HL-60/S4 (cell line): ENCODE measurements around the gene UMODL1.
"Not testable (repeated sequence)": the region's sequence is repeated elsewhere in the genome, so short reads cannot be mapped to it uniquely, and the experiment has no call there.

Experiments
- in situ Hi-C: fragments of 300-500 bp; cut with MboI; formaldehyde crosslinking; loops from 2 replicates; pipeline ENCODE4 v1.14.3; 2022; ENCODE audit warnings: low sequenced_read_pairs

Gene UMODL1

GRCh38 chr21:42075686-42076471, 4.8 kb downstream of the UMODL1 start:
- in situ Hi-C loops = no loop called here

GRCh38 chr21:42077685-42078238, 6.6 kb downstream of the UMODL1 start:
- in situ Hi-C loops = not testable (repeated sequence)

- in situ Hi-C loops = not testable (repeated sequence)
Measured at GRCh38 chr21:42078247-42079007, 7.3 kb downstream of the UMODL1 start.

- in situ Hi-C loops = no loop called here
Measured at GRCh38 chr21:42079008-42079938, 8.2 kb downstream of the UMODL1 start.

DNA sequence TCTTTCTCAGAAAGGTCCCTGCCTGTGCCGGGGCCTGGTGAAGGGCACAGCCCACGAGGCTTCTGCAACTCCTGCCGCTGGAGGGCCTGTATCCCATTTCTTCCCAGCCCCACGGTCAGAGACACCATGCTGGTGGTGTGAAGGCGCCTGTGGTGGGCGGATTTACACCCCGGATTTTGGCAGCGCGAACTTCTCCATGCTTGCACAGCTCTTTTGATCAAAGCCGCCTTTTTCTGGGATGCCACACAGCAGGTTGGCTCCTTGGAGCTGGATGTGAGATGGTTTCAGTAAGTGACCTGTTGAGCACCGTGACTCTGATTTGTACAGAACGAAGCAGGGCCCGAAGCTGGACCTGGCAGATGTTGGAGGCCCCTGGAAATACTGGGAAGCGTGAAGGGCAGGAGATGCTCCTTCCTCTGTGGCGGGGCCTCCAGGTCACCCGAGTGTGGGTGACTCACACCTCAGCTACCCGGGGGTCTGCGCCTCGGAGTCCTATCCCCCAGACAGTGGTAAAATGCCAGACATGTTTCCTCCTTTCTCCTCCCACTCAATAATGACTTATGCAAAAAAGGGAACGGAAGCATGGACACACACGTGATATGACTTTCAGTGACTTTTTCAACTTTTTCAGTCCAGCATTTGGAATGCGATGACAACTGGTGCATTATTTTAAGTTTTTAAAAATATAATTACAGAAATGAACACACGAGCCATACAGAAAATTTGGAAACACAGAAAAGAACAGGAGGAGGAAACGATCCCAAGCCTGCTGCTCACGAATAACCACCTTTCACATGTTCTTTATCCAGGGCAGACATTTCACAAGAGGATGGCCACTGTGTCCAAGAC, 9.0 kb downstream of the UMODL1 start:
- in situ Hi-C loops = loop anchor here (10.0 kb wide), 1 partner anchor 255 kb away; no protein-coding TSS in a partner anchor

GRCh38 chr21:42080788-42081083, 9.6 kb downstream of the UMODL1 start:
- in situ Hi-C loops = loop anchor here (10.0 kb wide), 1 partner anchor 256 kb away; no protein-coding TSS in a partner anchor

DNA sequence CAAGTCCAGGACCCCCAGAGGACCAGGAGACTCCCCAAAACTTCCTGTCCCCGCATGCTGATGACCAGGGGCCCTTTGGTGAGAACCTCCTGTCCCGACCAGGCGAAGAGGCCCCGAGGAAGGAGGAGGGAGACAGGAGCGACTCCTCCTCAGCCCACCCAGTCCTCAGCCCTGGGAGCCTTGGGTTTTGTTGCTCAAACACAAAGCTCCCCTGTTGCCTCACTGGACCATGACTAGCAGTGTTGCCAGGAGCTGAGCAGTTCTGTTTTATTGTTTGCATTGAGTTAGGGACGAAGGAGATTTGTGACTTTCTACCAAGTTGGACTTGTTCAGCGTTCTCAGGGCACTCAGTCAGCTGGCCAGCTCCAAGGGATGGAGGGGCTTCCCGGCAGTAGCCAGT, 10.0 kb downstream of the UMODL1 start:
- in situ Hi-C loops = loop anchor here (10.0 kb wide), 1 partner anchor 256 kb away; no protein-coding TSS in a partner anchor

DNA sequence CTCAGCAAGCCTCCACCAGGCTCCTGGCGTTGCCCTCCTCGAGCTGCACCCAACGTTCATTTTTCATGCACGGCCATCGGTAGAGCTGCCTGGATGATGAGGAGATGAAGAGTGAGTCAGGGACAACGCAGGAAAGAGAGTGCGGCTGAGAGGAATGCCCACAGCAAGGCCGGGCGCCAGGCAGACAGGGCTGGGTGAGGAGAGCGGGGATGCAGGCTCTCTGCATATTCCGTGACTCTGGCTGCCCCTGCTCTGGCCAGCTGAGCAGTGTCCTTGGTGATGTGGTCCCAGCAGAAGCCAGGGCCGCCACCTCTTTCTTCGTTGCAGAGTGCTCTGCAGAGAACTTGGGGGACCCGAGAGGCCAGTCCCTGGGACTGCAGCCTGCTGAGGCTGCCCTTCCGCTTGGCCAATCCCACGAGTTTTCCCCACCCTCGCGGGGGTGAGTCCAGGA, 10.8 kb downstream of the UMODL1 start:
- in situ Hi-C loops = loop anchor here (10.0 kb wide), 1 partner anchor 257 kb away; no protein-coding TSS in a partner anchor

DNA sequence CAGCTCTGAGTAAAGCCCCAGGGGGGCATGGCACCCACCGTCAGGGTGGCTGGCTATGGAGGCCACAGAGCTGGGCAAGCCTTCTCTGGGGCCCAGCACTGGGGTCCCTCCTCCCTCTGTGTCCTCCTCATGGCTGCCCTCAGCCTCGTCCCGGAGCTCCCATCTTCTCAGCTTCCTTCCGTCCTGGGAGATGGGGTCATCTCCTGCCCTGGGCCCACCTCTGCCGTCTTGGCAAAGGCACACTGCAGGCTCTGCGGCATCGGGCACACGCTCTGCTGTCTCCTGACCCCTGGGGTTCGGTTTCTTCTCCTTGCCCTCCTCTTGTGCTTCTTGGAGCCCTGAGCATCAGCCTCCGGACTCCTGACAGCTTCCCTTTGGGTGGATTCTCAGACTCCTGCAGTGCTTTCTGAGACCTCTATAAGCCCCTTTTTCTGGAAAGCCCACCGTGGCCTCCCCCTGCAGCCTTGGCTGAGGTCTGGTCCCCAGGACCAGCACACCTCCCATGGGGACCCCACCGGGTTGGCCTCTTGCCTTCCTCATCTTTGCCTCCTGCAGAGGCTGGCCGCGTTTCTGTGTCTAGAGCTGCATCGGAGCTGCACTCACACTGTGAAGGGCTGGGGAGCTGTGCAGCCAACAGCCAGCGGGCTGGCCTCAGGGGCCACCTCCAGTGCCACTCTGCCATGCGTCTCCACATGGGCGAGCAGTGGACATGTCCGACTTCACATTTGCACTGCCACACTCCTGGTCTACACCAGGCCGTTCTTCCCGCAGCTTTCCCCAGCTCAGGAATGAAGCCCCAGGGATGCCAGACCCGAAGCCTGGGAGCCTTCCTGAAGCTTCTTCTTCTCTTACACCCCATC, 11.6 kb downstream of the UMODL1 start:
- in situ Hi-C loops = loop anchor here (10.0 kb wide), 1 partner anchor 258 kb away; no protein-coding TSS in a partner anchor

- in situ Hi-C loops = loop anchor here (10.0 kb wide), 1 partner anchor 259 kb away; no protein-coding TSS in a partner anchor
Measured at GRCh38 chr21:42083361-42083690, 12.2 kb downstream of the UMODL1 start.

GRCh38 chr21:42084079-42084478, 13.0 kb downstream of the UMODL1 start:
- in situ Hi-C loops = loop anchor here (10.0 kb wide), 1 partner anchor 259 kb away; no protein-coding TSS in a partner anchor

DNA sequence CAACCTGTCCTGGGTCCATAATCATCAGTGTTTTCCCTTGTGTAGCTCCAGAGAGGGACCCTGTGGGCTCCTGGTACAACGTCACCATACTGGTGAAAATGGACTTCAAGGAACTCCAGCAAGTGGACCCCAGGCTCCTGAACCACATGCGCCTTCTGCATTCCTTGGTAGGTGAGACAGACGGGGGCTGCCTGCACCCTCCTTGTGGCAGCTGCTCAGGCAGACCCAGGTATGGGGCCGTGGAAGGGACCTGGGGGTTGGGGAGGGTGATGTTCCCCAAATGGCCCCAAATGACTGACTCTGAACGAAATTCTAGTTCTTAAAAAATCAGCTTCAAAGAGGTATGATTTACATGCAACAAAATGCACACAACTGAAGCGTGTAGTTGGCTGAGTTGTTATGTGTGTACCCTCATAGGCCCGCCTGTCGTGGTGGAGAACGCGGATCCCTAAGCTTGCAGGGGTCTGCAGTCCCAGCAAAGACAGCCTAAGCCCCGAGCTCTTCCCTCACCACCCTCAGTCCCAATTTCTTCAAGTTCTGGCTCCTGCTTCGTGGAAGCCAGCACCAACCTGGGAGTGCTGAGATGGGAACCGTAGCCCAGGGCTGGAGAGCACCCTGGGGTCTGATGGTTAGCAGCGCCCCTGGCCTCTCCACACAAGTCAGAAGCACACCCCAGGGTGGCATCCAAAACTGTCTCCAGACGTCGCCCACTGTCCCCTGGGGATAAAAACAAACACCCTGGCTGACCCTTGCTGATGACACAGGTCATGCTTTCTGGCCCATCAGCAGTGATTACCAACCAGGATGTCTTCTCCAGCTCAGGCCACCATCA, 14.3 kb downstream of the UMODL1 start:
- in situ Hi-C loops = loop anchor here (10.0 kb wide), 1 partner anchor 261 kb away; no protein-coding TSS in a partner anchor

- in situ Hi-C loops = loop anchor here (10.0 kb wide), 1 partner anchor 262 kb away; no protein-coding TSS in a partner anchor
Measured at GRCh38 chr21:42086969-42087368, 15.9 kb downstream of the UMODL1 start.

GRCh38 chr21:42088148-42088547, 17.0 kb downstream of the UMODL1 start:
- in situ Hi-C loops = loop anchor here (10.0 kb wide), 1 partner anchor 263 kb away; no protein-coding TSS in a partner anchor

DNA sequence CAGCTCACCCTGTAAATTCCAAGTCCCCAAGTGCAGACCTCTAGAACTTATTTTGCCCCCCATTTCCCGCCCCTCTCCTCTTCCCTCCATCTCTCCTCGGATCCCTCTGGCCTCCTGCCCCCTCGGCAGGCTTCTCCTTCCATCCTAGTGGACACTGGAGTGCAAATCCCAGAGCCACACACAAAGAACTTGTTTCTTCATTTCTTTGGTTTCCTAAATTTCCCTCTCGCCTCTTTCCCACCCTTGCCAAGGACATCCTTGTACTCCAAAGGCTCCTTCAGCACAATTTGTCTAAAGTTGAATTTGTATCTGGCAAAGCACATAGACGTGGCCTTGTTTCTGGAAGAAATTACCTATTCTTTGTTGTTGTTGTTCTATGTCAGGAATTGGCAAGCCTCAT, 17.5 kb downstream of the UMODL1 start:
- in situ Hi-C loops = loop anchor here (10.0 kb wide), 1 partner anchor 264 kb away; no protein-coding TSS in a partner anchor

GRCh38 chr21:42089093-42089631, 18.0 kb downstream of the UMODL1 start:
- in situ Hi-C loops = loop anchor here (10.0 kb wide), 1 partner anchor 264 kb away; no protein-coding TSS in a partner anchor
